Left forelimb (tissue), 1 donor: ENCODE results near the gene PLAAT5.
"Not testable (repeated sequence)": the region's sequence is repeated elsewhere in the genome, so short reads cannot be mapped to it uniquely, and the experiment has no call there.

Source experiments
- DNase-seq: peaks from one replicate; pipeline ENCODE4 v3.0.0-alpha.2; 2018; ENCODE audit warnings: low spot score

PLAAT5 gene

GRCh38 chr11:63480039-63480438 is 10.9 kb downstream of the PLAAT5 start:
- DNase-seq, result no peak

GRCh38 chr11:63478896-63479295 is 12.1 kb downstream of the PLAAT5 start:
- no peak for DNase-seq

GRCh38 chr11:63476618-63477017 is 14.3 kb downstream of the PLAAT5 start:
- DNase-seq, result no peak

GRCh38 chr11:63472372-63472771 is 18.6 kb downstream of the PLAAT5 start:
- no peak for DNase-seq

- DNase-seq, result no peak
Measured at GRCh38 chr11:63470311-63470710, 20.7 kb downstream of the PLAAT5 start.

GRCh38 chr11:63462137-63462536 is 28.8 kb downstream of the PLAAT5 start:
- no peak for DNase-seq

GRCh38 chr11:63459586-63459985 is 31.4 kb downstream of the PLAAT5 start:
- DNase-seq, result no peak

- DNase-seq, result no peak
Measured at GRCh38 chr11:63448646-63449045, 42.3 kb downstream of the PLAAT5 start.

GRCh38 chr11:63445720-63446119 is 45.2 kb downstream of the PLAAT5 start:
- no peak for DNase-seq

GRCh38 chr11:63445118-63445517 is 45.8 kb downstream of the PLAAT5 start:
- no peak for DNase-seq

- DNase-seq, result no peak
Measured at GRCh38 chr11:63444160-63444559, 46.8 kb downstream of the PLAAT5 start.

- no peak for DNase-seq
Measured at GRCh38 chr11:63443714-63444113, 47.3 kb downstream of the PLAAT5 start.

- DNase-seq, result not testable (repeated sequence)
Measured at GRCh38 chr11:63435831-63436230, 55.1 kb downstream of the PLAAT5 start.

- DNase-seq, result not testable (repeated sequence)
Measured at GRCh38 chr11:63435351-63435750, 55.6 kb downstream of the PLAAT5 start.

GRCh38 chr11:63430731-63431130 is 60.2 kb downstream of the PLAAT5 start:
- DNase-seq, result not testable (repeated sequence)

GRCh38 chr11:63427971-63428508 is 62.9 kb downstream of the PLAAT5 start:
- no peak for DNase-seq

GRCh38 chr11:63417174-63417852 is 73.7 kb downstream of the PLAAT5 start:
- no peak for DNase-seq
